Measurements from ENCODE around the gene RPS21.
A peak's percentile ranks its signal among the peaks of the same experiment; 100 is the strongest.

The RPS21 gene

DNA sequence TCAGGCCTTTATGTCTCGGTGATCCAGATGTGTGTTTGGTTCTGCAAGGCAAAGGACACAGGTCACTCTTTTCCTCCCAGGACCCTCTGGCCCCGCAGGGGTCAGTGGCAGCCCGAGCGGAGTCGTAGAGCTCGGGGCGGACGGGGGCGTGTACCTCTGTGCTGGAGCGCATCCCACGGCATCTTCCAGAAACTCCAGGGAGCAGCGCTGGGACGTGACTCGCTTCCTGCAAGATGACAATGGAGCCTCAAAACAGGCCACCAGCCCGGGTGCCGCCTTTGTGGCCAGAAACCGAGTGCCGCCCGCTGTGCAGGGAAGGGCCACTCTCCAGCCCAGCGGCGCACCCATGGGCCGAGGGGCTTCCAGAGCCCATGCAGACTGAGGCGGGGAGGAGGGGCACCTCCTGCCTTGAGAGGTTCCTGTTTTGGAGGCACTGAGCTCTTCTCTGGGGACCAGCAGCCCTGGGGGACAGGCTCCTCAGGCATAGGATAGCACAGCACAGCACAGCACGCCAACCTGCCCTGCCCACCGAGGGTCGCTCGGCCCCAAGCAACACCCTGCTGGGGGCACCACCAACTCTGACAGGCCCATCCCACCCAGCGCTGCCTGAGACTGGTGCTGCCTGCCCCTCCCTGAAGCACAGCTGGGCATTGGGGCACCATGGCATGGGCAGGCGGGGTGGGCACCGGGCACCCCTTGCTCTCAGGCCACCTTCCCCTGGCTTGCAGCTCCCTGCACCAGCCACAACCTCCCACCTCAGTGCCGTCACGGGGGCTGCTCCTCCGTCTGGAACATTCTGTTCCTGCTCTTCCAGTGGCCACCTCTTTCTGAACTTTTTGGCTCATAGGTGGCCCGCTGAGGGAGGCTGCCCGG lies 9.7 kb downstream of the RPS21 start:
- no peak for DNase-seq (ENCODE audit: low read depth in 2 of 2)

DNA sequence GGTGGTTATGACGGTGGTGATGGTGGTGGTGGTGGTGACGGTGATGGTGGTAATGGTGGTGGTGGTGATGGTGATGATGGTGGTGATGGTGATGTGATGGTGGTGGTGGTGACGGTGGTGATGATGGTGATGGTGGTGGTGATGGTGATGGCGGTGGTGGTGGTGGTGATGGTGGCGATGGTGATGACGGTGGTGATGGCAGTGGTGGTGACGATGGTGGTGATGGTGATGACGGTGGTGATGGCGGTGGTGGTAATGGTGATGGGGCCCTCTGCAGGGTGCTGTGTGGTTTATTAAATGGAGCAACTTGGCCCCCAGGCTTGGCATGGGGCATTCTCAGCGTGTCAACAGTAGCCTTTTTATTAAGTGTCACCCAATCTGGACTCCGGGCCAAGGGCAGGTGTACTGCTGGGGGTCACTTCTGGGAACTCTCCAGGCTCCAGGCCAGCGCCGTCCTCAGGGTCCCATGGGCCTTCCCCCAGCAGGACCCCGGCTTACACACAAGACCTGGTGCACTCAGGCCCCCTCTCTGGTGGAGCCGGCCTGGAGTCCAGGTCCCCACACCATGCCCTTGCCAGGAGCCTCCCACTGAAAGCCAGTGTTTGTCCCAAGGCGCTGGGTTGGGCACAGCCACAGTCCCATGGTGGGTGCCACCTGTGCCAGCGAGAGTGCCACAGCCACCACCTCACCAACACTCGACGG lies 11.4 kb downstream of the RPS21 start:
- no peak for DNase-seq (ENCODE audit: low read depth in 2 of 2)

DNA sequence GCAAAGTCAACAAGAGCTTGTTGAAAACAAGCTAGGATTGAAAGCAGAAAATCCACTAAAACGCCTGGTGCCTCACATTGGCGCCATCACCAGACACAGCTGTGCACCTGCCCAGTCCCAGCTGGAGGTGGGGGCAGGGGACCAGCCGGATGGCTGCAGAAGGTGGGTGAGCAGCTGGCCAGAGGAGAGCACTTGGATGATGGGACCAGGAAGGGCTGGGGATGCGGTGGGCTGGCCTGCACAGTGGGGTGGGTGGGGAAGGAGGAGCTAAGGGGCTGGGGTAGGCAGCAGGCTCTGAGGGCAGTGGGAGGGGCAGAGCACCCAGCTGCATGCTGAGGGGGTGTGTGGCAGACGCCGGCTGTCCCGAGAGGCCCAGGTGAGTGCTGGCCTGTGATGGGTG lies 13.1 kb downstream of the RPS21 start:
- DNase-seq (ENCODE audit: low read depth in 2 of 2) = no peak

DNA sequence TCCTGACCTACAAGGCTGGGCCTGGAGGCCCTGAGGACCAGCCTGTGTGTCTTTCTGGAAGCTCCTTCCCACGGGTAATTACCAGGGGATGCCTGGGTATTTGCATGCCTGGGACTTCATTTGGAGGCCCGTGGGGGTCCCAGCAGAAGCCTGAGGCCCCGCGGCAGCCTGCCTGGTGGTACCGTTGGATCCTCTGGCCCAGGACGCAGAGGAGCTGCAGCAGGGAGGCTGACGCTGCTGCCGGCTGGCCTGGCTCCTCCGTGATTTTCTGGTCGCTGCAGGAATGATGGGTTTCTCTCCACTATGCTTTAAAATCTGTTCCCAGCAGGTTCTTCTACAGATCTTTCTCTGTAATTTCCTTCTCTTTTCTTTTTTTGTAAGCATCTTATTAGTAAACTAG lies 13.6 kb downstream of the RPS21 start:
- no peak for DNase-seq (ENCODE audit: low read depth in 2 of 2)

DNA sequence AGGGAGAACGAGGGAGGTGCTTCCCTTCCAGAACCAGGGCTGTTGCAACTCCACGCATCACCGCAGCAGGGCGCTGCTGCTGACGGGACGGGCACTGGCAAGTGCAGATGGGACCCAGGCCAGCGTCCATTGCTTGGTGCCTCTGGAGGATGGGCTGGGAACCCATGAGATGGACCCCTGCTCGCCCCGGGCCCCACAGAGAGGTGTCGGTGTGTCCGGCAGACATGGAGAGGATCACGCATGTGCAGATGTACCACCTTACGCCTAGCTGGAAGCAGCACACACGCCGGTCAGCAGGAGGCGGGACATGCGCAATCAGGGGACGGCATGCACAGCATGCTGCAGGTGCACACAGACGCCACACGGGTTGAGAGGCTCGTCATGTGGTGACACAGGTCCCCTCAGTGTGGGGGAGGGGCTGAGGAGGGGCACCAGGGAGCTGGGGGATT lies 14.5 kb downstream of the RPS21 start:
- no peak for DNase-seq (ENCODE audit: low read depth in 2 of 2)

DNA sequence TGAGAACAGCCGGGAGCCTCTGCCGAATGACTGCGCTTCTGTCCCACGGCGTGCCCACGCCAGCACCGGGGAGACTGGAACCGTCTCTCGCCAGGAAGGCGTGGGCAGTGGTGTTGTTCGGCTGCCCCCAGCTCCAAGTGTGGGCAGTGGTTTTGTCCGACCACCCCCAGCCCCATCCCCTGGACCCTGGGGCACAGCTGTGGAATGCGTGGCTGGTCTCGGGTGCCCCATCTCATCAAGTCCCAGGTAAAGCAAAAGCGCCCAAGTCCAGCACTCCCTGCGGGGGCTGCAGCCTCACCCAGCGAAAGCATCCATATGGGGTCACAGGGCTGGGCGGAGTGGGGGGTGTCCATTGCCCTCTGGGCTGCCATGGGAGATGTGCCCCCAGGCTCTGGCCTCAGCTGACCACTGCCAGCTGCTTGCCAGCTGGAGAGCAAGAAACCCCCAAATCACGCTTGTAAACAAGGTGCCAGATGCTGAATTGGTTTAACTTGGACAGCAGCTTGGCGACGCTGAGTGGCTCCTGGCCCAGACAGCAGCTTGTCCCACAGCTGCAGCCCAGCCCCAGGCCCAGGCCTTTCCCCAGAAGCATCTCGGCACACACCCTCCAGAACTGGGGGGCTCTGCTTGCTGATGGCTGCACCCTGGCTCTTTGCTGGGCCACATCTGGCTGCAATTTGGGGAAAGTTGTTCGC lies 15.7 kb downstream of the RPS21 start:
- no peak for DNase-seq (ENCODE audit: low read depth in 2 of 2)

DNA sequence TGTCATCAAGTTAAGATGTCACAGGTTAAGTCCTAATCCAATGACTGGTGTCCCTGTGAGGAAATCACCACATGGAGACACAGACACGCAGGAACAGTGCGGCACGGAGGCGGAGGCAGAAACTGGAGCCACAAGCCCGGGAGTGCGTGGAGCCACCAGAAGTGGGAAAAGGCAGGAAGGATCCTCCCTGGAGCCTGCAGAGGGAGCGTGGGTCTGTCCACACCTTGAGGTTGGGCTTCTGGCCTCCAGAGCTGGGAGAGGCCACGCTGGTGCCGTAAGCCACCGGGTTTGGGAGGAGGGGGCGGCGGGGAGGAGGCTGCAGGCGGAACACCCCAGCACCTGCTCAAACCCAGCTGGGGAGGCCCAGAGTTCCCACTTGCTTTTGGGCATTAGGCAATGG lies 16.4 kb downstream of the RPS21 start:
- no peak for DNase-seq (ENCODE audit: low read depth in 2 of 2)

DNA sequence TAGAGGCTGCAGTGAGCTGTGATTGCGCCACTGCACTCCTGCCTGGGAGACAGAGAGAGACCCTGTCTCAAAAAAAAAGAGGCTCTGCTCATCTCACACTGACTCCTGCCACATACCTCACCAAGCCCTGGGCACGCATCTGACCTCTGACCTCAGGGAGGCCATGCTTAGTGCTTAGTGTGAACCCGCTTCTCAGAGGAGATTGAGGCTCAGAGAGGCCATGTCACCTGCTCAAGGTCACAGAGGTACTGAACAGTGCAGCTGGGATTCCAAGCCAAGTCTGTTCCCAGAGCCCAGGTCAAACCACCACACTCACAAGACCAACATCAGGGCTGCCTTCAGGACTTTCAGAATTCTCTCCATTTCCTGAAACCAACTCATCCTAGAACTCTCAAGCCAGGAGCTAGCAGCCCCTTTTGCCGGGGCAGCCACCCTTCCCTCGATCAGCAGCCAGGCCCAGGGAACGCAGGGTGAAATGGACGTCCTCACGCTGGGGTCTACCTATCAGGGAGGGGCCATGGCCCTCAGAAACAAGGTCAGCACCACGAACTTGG lies 17.3 kb downstream of the RPS21 start:
- no peak for DNase-seq (ENCODE audit: low read depth in 2 of 2)

DNA sequence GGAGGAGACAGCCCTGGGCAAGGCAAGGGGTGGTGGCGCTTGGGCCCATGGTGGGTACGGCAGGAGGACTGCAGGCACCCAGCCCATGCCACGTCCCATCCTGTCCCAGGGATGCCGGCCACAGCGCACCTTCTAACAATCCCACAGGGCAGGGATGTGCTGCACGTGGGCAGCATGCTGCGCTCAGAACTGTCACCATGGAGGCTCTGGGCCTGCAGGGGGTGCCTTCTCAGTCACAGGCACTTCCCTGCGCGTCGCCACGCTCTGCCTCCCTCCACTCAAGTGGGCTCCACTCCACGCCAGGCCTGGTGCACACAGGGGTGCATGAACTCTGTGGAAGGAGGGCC lies 17.8 kb downstream of the RPS21 start:
- DNase-seq (ENCODE audit: low read depth in 2 of 2) = no peak

DNA sequence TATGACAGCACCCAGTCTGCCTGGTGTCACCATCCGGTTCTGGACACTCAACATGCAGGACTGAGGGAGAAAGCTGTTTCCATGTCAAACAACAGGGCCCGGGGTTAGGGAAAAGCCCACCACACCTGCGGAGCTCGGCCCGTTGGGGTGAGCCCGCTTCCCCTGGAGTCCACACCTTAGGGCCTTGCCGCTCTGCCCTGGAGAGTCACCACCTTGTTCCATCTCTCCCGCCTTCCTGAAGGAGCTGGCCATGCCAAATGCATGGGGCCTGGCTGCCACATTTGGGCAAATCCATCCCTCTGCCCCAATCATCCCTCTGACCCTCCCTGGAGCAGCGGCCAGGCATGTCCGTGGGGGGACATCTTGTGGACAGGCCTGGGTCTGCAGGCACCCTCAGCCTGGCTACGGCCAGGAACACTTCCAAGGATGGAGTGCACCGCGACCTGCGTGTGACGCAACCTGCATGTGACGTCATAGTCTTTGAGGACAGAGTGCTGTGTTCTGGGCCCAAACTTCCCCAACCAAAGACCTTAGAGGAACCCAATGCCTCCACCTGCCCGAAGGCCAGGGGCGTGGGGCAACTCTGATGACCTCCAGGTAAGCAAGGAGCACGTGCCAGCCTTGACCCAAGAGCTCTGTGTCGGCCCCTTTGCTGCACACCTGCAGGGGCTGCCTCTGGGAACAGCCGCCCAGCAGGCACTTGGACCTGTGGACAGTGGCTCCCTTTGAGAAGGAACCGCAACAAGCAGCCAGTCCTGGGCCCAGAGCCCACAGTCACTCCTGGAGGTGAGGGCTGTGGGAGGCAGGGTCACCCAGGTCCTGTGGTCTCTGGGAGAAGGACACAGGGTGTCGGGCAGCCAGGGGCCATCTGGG lies 18.4 kb downstream of the RPS21 start:
- DNase-seq (ENCODE audit: low read depth in 2 of 2) = no peak

DNA sequence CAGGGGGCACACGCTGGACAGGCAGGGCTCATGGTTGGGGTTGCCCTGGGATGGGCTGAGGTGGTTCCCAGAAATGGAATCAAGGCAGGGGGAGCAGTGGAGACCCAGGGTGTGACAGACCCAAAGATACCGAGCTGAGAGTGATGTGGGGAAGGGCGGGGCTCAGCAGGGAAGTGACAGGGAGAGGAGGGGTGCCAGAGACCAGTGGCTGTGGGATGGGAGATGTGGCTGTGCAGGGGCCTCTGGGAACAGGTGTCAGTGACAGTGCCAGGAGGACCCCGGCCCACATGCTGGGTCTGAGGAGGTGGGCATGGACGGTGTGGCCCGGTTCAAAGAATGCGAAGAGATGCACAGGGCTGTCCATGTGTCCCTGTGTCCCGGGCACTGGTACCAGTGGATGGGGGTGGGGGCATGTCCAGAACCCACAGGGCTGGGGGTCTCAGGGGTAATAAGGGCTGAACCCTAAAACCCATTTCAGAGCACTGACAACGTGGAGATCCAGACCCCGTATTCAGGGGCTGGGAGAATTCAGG lies 19.1 kb downstream of the RPS21 start:
- DNase-seq (ENCODE audit: low read depth in 2 of 2) = no peak

DNA sequence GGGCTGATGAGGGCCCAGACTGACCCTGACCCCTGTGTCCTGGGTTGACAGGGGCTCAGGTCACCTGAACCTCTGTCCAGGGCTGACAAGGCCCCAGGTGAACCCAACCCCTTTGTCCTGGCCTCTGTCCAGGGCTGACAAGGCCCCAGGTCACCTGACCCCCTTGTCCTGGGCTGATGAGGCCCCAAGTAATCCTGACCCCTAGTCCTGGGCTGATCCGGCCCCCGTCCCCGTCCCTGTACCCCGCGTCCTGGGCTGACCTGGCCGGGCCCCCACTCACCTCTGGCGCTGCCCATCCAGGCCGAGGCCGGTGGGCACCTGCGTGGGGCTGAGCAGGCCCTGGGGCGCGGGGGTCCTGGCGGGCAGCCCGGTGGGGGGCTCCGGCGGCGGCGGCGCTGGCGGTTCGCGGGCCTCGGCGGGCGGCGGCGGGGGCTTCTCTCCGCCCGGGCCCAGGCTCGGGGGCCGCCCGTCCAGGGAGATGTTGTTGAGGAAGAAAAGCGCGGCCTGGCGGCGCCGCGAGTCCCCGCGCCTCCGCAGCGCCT lies 19.8 kb downstream of the RPS21 start:
- DNase-seq (ENCODE audit: low read depth in 2 of 2) = no peak

DNA sequence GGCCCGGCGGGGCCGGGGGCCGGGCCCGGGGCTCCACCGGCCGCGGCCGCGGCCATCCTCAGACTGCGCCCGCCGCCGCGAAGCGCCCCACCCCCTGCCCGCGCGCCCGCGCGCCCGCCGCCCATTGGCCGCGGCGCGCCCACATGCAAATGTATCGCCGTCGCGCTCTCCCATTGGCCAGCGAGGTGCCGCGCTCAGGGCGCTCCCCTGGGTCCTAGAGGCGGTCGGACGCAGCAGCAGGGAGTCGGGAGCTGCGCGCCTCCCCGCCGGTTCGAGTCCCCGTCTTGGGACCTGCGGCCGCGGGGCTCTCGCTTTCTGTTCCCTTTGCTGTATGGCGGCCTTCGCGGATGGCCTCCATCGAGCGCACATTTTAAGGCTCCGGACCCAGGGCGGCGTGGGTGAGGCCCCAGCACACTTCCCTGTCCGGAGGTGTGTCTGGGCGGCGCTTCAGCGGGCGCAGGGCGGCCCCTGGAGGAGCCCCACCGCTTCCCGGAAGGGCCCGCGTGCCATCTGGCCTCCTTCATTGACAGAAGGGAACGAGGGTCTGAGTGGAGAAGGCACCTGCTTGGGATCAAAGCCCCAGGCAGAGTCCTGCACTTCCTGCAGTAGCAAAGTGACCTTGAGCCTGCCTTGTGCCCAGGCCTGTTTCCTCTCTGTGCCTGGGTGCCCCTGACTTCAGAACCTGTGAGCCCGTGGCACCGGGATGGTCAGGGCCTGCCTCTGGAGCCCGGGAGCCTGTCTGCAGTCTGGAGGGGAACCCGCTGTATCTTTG lies 20.5 kb downstream of the RPS21 start, which contains the start of gene CABLES2:
Gene CABLES2, minus strand, starts transcription at position 65 of the 772 bp plus-strand sequence. Its CDS starts 9 bp downstream, at position 56.
- DNase-seq (ENCODE audit: low read depth in 2 of 2) = peak; percentile 79 to 80

DNA sequence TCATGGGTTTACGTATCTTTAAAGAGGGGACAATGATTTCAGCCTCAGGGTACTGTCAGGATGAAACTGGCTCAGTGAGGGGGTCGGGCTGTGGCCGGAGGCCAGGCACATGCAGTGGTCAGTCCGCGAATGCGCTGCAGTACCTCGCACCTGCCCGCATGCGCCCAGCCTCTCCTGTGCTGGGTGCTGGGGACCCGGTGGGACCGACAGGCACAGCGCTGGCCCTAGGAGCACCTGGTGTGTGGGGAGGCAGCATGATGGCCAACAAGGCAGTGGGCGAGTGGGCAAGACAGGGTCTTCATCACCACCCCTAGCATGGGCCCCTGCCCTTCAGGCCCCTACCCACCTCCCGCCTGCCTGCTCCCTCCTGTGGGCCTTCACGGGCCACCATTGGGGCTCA lies 21.2 kb downstream of the RPS21 start:
- DNase-seq (ENCODE audit: low read depth in 2 of 2) = no peak

DNA sequence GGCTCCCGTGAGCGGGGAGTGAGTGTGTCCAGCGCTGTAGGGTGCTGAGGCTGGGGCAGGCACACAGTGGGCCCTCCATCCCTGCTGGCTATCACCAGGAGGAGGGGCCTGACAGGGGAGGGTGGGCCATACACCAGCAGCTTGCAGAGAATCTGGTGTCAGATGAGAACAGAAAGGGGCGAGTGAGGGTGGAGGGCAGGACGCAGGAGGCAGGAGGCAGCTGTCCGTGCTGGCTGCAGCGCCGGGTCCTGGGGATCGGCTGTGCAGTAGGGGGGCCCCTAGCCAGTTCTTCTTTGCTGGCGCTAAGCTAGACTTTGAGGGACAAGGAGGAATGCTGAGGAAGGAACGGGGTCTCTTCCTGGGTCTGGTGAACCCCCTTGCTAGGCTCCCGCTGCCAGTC lies 21.7 kb downstream of the RPS21 start:
- DNase-seq (ENCODE audit: low read depth in 2 of 2) = no peak

DNA sequence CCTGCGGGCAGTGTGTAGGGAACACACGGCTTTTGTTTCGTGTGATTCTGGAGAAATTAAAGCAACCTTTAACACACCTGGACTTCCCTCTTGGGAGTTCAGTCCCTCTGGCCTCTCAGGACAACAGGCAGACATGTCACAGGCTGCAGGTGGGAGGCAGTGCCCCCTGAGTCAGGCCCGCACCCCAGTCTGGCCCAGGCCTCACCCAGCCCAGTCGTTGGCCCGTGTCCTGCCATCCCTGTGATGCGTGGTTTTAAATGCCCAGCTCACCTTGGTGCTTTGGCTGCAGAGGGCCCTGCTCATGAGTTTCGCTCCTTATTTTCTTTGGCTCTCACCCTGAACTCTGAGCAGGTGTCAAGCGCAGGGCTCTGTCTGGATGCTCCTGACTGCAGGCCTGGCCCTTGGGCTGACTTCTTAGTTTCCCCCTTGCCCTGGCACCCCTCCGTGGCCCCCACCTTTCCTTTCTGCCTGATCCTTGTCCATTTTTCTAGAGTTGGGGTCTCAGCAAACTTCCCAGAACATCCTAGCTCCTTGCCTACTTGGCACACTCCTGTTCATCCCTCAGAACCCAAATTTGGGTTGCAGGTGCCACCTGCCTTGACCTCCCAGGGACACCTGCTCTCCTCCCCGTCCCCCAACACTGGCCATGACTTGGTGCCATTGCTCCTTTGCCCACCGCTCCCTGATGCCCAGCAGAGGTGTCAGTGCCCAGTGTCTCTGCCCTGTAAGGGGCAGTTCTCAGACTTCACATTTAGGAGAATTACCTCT lies 22.4 kb downstream of the RPS21 start:
- DNase-seq (ENCODE audit: low read depth in 2 of 2) = no peak

DNA sequence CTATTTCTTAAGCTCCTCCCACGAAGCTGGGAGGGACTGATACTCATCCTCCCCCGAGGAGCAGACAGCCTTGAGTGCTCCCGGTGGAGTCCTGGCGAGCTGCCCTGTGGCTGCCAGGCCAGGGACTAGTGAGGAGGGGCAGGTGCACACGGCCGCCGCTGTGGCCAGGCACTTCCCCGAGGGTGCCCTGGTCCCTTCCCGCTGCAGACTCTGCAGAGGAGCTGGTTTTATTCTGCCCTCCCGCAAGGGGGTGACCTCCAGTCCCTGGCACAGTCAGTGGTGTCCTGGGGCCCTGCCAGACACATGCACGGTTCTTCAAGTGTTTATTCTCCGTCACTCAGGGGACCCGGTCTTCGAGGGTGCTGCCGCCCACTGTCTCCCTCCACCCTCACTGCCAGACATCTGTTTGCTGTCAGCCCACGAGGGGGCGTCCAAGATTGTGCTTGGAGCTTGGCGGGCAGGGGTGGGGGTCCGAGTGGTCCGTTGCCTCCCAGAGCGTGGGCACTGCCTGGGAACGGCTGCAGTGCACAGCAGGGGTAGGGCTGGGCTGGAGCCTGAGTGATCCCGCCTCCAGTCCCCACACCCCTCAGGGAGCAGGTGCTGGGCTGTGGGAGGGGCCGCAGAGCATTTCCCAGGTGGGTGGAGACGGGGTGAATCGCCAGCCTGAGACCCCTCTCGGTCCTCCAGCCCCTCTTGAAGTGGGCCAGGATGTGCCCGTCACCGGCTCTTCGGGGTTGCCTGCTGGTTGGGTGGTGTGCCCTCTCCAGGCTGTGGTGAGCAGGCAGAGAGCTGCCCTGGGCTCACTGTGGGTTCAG lies 23.2 kb downstream of the RPS21 start:
- no peak for DNase-seq (ENCODE audit: low read depth in 2 of 2)

DNA sequence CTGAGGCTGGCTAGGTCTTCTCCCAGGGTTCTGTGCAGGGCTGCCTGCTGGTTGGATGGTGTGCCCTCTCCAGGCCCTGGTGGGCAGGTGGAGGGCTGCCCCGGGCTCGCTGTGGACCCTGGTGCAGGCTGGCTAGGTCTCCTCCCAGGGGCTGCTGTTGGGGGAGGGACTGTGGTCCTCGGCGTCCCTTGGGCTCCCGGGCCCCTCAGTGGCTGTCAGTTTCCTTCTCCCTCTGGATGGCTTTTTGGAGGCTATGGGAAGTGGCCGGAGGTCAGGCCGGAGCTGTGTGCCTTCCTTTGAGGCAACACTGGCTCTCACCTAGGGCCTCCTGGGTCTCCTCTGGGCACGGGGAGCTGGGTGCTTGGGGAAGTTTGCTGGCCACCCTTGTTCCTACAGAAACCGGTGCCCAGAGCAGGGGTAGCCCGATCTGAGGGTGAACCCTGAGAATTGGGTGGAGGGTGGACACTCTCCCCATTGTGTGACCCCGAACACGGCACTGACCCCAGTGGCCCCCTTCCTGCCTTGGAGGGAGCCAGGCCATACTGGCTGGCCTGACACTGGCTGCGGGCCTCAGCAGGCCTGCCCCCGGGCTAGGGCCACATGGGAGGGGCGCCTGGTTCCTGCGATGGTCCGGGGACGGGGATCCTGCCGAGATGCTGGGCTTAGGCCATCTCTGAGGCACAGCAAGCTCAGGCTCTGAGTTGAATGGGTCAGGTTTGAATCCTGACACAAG lies 24.0 kb downstream of the RPS21 start:
- DNase-seq (ENCODE audit: low read depth in 2 of 2) = no peak

All from stimulated activated CD8-positive, alpha-beta memory T cell treated with anti-CD3 and anti-CD28 coated beads, Interleukin-7, amount 100 ng/mL, for 1 hour (primary cell).